Activated effector memory CD4-positive, alpha-beta T cell treated with Interleukin-2 at 50 U/mL for 16 hours (primary cell): ENCODE data around the gene USP17L10.
"Not testable (repeated sequence)": the region's sequence is repeated elsewhere in the genome, so short reads cannot be mapped to it uniquely, and the experiment has no call there.

Source experiments
- DNase-seq: peaks from one replicate; pipeline ENCODE4 v3.0.0-alpha.2; 2020

The USP17L10 gene, protein sequence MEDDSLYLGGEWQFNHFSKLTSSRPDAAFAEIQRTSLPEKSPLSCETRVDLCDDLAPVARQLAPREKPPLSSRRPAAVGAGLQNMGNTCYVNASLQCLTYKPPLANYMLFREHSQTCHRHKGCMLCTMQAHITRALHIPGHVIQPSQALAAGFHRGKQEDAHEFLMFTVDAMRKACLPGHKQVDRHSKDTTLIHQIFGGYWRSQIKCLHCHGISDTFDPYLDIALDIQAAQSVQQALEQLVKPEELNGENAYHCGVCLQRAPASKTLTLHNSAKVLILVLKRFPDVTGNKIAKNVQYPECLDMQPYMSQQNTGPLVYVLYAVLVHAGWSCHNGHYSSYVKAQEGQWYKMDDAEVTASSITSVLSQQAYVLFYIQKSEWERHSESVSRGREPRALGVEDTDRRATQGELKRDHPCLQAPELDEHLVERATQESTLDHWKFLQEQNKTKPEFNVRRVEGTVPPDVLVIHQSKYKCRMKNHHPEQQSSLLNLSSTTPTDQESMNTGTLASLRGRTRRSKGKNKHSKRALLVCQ

GRCh38 chr4:9210357-9210756 is at the start of gene USP17L10:
Gene USP17L10, plus strand, starts transcription at chr4:9210657. Its CDS starts 0 bp downstream, at chr4:9210657.
- DNase-seq, result not testable (repeated sequence)

DNA sequence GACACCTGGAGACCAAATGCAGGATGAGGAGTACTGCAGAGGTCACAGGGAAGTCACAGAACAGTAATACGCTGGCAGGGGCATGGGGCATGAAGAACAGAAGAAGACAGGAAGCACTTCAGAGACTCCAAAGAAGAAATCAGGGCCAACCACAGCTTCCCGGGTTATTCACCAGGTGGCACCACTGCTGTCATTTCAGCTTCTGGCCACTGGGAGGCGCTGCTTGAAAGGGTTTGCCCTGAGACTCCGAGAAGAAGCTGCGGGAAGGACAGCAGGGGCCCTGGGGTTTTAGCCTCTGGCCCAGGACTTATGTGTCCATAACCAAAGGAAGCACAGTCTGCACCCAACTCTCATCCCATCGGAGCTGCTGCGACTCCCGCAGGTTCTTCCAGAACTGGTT is 44.5 kb upstream of the USP17L10 start:
- DNase-seq, result not testable (repeated sequence)

DNA sequence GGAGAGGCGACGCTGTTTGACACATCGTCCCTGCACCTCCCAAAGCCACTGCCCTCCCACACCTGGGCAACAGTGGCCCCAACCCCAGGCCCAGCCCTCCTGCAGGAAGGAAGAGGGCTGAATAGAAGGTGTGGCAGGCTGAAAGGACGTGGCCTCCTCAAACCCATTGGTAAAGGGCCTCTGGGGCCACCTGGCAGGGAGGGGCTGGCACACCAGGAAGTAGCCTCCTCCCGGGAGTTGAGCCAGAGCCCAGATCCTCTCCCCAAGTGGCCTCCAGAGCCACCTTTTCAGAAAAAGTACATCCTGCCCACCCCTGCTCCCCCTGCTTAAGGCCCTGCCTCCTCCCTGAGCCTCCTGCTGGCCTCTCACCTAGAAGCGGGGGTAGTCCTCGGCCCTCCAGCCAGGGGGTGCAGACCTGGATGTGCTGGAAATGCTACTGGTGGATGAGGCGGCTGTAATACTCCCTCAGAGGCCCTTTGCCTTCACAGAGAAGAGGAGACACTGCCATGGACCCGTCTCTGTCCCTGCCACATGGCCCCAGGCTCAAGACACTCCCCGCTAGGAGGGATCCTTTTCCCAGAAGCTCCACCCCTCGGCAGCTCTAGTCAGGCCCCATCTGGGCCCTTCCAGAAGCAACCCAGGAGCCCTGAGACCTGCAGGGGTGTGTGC is 40.5 kb upstream of the USP17L10 start, which contains the start of gene FAM90A26:
Gene FAM90A26, plus strand, starts transcription at position 619 of the 669 bp plus-strand sequence. CDS start 2,764 bp downstream, outside the sequence.
- not testable (repeated sequence) for DNase-seq

GRCh38 chr4:9214701-9215100 is 4.2 kb downstream of the USP17L10 start:
- DNase-seq, result not testable (repeated sequence)

DNA sequence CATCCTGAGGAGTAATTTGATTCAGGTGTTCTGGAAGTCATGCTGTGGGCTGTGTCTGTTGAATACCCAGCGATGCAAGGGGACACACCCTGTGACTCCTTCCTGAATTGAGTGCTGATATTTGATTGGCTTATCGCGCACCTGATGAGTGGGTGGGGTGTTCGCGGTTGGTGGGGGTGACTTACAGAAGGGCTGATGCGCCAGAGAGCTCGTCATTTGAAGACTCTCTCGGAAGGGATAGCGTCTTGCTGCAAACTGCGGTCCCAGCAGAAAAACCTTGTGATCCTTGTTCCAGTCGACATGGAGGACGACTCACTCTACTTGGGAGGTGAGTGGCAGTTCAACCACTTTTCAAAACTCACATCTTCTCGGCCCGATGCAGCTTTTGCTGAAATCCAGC is 4.6 kb downstream of the USP17L10 start, which contains the start of gene USP17L11:
Gene USP17L11, plus strand, starts transcription at position 301 of the 400 bp plus-strand sequence. Its CDS starts 0 bp downstream, at position 301.
- DNase-seq, result not testable (repeated sequence)

- DNase-seq, result not testable (repeated sequence)
Observed at GRCh38 chr4:9219852-9220251, 9.4 kb downstream of the USP17L10 start, which contains the start of gene USP17L12. Gene USP17L12, plus strand, starts transcription at chr4:9220152. Its CDS starts 0 bp downstream, at chr4:9220152.

DNA sequence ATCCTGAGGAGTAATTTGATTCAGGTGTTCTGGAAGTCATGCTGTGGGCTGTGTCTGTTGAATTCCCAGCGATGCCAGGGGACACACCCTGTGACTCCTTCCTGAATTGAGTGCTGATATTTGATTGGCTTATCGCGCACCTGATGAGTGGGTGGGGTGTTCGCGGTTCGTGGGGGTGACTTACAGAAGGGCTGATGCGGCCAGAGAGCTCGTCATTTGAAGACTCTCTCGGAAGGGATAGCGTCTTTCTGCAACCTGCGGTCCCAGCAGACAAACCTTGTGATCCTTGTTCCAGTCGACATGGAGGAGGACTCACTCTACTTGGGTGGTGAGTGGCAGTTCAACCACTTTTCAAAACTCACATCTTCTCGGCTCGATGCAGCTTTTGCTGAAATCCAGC is 14.1 kb downstream of the USP17L10 start, which contains the start of gene USP17L13:
Gene USP17L13, plus strand, starts transcription at position 301 of the 400 bp plus-strand sequence. Its CDS starts 0 bp downstream, at position 301.
- DNase-seq, result not testable (repeated sequence)

GRCh38 chr4:9230249-9230648 is 19.8 kb downstream of the USP17L10 start:
- DNase-seq, result not testable (repeated sequence)

GRCh38 chr4:9234085-9234484 is 23.6 kb downstream of the USP17L10 start, which contains the start of gene USP17L15:
Gene USP17L15, plus strand, starts transcription at chr4:9234385. Its CDS starts 0 bp downstream, at chr4:9234385.
- DNase-seq, result not testable (repeated sequence)

DNA sequence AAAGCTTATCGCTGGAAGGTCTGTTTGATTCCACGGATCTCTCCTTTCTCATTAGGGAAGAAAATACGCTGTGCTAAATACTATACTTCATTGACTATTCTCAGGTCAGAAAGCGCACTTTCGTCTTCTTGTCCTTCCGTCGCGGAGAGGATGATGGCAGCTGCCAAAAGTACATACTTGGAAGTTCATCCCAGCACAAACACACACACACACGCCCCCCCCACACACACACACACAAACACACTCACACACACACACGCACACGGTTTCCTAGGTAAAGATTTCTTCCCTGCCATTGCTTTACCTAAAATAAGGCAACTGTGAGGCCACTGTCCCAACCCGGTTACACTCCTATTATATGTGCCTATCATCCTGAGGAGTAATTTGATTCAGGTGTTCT is 28.0 kb downstream of the USP17L10 start:
- DNase-seq, result not testable (repeated sequence)

- not testable (repeated sequence) for DNase-seq
Observed at GRCh38 chr4:9243579-9243978, 33.1 kb downstream of the USP17L10 start, which contains the start of gene USP17L17. Gene USP17L17, plus strand, starts transcription at chr4:9243879. Its CDS starts 0 bp downstream, at chr4:9243879.

DNA sequence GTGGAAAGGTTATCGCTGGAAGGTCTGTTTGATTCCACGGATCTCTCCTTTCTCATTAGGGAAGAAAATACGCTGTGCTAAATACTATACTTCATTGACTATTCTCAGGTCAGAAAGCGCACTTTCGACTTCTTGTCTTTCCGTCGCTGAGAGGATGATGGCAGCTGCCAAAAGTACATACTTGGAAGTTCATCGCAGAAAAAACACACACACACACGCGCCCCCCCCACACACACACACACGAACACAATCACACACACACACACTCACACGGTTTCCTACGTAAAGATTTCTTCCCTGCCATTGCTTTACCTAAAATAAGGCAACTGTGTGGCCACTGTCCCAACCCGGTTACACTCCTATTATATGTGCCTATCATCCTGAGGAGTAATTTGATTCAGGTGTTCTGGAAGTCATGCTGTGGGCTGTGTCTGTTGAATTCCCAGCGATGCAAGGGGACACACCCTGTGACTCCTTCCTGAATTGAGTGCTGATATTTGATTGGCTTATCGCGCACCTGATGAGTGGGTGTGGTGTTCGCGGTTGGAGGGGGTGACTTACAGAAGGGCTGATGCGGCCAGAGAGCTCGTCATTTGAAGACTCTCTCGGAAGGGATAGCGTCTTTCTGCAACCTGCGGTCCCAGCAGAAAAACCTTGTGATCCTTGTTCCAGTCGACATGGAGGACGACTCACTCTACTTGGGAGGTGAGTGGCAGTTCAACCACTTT is 37.7 kb downstream of the USP17L10 start, which contains the start of gene USP17L18:
Gene USP17L18, plus strand, starts transcription at position 678 of the 728 bp plus-strand sequence. Its CDS starts 0 bp downstream, at position 678.
- DNase-seq, result not testable (repeated sequence)

GRCh38 chr4:9253078-9253477 is 42.6 kb downstream of the USP17L10 start, which contains the start of gene USP17L19:
Gene USP17L19, plus strand, starts transcription at chr4:9253378. Its CDS starts 0 bp downstream, at chr4:9253378.
- not testable (repeated sequence) for DNase-seq

DNA sequence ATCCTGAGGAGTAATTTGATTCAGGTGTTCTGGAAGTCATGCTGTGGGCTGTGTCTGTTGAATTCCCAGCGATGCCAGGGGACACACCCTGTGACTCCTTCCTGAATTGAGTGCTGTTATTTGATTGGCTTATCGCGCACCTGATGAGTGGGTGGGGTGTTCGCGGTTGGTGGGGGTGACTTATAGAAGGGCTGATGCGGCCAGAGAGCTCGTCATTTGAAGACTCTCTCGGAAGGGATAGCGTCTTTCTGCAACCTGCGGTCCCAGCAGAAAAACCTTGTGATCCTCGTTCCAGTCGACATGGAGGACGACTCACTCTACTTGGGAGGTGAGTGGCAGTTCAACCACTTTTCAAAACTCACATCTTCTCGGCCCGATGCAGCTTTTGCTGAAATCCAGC is 47.4 kb downstream of the USP17L10 start, which contains the start of gene USP17L20:
Gene USP17L20, plus strand, starts transcription at position 301 of the 400 bp plus-strand sequence. Its CDS starts 0 bp downstream, at position 301.
- not testable (repeated sequence) for DNase-seq
